ENCODE results near the gene ARHGAP22.

DNA sequence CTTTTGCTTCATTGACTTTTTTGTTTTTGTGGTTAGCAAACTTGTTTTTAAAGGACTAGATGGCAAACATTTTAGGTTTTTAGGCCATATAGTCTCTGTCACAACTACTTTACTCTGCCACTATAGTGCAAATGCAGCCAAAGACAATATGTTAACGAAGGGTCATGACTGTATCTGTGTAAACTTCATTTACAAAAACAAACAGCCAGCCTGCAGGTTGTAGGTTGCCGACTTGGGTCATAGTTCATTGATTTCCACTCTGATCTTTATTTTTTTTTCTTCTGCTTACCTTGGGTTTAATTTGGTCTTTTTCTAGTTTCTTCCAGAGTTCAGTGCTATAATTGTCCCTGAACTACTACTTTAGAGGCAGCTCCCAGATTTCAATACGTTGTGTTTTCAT, 120.0 kb downstream of the ARHGAP22 start:
- no peak for TF ChIP-seq GATA2 (IDR thresholded peaks at IDR 0.05; ENCODE audit: low read depth, low read length)
- TF ChIP-seq GATA3 (IDR thresholded peaks at IDR 0.05; ENCODE audit: low read depth, low read length), result no peak
